ENCODE results near the gene LRTM1.
A peak's percentile ranks its signal among the peaks of the same experiment; 100 is the strongest.

LRTM1 gene

DNA sequence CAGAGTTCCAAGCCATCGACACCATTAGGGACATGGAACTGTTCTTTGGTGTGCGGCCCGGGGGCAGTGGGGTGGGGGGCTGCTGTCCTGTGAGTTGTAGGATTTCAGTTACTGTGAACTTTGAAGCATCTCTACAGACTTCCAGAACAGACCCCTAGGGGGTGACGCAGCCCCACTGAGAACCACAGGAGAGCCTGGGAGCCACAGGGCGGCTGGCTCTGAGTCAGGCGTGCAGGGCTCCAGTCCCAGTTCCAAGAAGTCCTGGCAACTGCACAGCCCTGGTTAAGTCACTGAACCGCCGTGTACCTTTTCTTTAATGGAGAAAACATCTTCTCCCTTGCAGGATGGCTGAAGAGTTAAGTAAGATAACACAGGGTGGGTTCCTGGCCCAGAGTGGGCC, 23.5 kb upstream of the LRTM1 start:
- DNase-seq (ENCODE audit: low read depth in 1 of 2, low spot score in 1 of 2) = peak in 1 of 2 experiments; percentile 60
- no peak overlapping the region for H3K4me3 ChIP-seq (replicated peaks; ENCODE audit: insufficient read depth, low read length)
- no peak for TF ChIP-seq POLR2AphosphoS5 (IDR thresholded peaks at IDR 0.05; ENCODE audit: low read depth)
- no peak for TF ChIP-seq SPI1 (IDR thresholded peaks at IDR 0.05; ENCODE audit: borderline replicate concordance, low read depth)
- TF ChIP-seq GABPA (IDR thresholded peaks at IDR 0.05; ENCODE audit: low read depth) = no peak
- TF ChIP-seq, protein P1, sequence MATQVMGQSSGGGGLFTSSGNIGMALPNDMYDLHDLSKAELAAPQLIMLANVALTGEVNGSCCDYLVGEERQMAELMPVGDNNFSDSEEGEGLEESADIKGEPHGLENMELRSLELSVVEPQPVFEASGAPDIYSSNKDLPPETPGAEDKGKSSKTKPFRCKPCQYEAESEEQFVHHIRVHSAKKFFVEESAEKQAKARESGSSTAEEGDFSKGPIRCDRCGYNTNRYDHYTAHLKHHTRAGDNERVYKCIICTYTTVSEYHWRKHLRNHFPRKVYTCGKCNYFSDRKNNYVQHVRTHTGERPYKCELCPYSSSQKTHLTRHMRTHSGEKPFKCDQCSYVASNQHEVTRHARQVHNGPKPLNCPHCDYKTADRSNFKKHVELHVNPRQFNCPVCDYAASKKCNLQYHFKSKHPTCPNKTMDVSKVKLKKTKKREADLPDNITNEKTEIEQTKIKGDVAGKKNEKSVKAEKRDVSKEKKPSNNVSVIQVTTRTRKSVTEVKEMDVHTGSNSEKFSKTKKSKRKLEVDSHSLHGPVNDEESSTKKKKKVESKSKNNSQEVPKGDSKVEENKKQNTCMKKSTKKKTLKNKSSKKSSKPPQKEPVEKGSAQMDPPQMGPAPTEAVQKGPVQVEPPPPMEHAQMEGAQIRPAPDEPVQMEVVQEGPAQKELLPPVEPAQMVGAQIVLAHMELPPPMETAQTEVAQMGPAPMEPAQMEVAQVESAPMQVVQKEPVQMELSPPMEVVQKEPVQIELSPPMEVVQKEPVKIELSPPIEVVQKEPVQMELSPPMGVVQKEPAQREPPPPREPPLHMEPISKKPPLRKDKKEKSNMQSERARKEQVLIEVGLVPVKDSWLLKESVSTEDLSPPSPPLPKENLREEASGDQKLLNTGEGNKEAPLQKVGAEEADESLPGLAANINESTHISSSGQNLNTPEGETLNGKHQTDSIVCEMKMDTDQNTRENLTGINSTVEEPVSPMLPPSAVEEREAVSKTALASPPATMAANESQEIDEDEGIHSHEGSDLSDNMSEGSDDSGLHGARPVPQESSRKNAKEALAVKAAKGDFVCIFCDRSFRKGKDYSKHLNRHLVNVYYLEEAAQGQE (IDR thresholded peaks at IDR 0.05; ENCODE audit: insufficient replicate concordance, low read depth) = no peak
- TF ChIP-seq, protein P2, sequence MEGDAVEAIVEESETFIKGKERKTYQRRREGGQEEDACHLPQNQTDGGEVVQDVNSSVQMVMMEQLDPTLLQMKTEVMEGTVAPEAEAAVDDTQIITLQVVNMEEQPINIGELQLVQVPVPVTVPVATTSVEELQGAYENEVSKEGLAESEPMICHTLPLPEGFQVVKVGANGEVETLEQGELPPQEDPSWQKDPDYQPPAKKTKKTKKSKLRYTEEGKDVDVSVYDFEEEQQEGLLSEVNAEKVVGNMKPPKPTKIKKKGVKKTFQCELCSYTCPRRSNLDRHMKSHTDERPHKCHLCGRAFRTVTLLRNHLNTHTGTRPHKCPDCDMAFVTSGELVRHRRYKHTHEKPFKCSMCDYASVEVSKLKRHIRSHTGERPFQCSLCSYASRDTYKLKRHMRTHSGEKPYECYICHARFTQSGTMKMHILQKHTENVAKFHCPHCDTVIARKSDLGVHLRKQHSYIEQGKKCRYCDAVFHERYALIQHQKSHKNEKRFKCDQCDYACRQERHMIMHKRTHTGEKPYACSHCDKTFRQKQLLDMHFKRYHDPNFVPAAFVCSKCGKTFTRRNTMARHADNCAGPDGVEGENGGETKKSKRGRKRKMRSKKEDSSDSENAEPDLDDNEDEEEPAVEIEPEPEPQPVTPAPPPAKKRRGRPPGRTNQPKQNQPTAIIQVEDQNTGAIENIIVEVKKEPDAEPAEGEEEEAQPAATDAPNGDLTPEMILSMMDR (IDR thresholded peaks at IDR 0.05; ENCODE audit: insufficient read depth, low read length) = peak; percentile 20
- no peaks in the 10 kb centered on the region for H3K27me3 ChIP-seq (ENCODE audit: insufficient read depth, poor library complexity, severe bottlenecking)
- H3K27ac ChIP-seq (replicated peaks) = no peak overlapping the region

DNA sequence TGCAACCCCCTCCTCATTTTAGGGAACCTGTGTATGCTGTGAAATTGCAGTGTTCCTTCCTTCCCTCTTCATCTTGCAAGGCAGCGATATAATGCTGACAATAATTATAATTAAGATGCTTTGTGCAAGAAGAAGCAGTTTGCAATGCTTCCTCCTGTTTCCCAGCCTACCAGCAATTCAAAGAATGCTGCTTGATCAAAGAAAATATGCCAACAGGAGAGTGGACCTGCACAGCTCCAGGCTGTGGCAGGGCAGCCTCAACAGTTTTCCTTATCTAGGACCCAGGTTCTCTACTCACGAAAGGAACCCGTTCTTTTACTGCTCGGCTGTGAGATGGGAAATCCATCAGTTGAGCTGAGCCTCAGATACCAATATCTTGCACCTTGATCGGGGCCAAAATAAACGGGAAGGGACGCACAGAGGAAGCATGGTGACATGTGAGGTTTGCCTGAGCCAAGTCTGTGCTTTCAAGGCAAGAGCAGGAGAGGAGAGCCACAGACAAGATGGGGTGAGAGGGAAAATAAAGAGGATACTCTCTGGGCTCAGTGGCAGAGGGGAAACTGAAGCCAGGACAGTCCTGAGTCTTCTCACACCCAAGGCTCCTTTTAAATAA, 22.6 kb upstream of the LRTM1 start:
- DNase-seq (ENCODE audit: low read depth in 1 of 2, low spot score in 1 of 2) = no peak
- TF ChIP-seq POLR2AphosphoS5 (IDR thresholded peaks at IDR 0.05; ENCODE audit: low read depth) (no peak), SPI1 (IDR thresholded peaks at IDR 0.05; ENCODE audit: borderline replicate concordance, low read depth) (no peak), GABPA (IDR thresholded peaks at IDR 0.05; ENCODE audit: low read depth) (no peak)
- TF ChIP-seq, protein P2 (IDR thresholded peaks at IDR 0.05; ENCODE audit: insufficient read depth, low read length) = no peak
- TF ChIP-seq, protein P1 (IDR thresholded peaks at IDR 0.05; ENCODE audit: insufficient replicate concordance, low read depth) = no peak

DNA sequence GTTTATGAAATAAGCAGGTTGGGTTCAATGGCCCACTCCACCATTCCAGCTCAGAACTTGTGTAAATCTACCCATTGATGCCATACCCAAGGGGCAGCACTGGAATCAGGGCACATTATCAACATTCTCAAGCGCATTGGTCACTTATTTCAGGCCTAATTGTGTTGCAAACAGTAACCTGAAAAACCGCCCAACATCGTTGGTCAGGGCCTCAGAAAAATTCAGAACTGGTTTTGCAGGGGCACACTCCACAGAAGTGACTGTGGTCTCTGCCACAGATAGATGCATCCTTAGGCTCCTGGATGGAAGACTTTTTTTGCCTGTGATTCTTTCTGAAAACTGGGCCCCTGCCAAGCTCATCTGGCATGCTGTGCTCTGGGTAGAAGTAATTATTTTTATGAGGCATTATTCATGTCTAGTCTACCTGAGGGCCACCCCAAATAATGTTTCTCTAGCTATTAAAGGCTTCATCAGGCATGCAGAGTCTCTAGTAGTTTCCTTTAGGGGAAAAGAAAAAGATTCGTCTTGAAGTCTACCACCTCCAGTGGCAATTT, 21.7 kb upstream of the LRTM1 start:
- no peak for DNase-seq (ENCODE audit: low read depth in 1 of 2, low spot score in 1 of 2)
- H3K4me3 ChIP-seq (replicated peaks; ENCODE audit: insufficient read depth, low read length) = no peak overlapping the region
- TF ChIP-seq POLR2AphosphoS5 (IDR thresholded peaks at IDR 0.05; ENCODE audit: low read depth) (no peak), GABPA (IDR thresholded peaks at IDR 0.05; ENCODE audit: low read depth) (no peak)
- H3K27me3 ChIP-seq (ENCODE audit: insufficient read depth, poor library complexity, severe bottlenecking) = peaks cover 3% of the 10 kb centered on the region
- no peak overlapping the region for H3K27ac ChIP-seq (replicated peaks)

More for the DNA sequence above, 22.6 kb upstream of the LRTM1 start:
- no peaks in the 10 kb centered on the region for H3K27me3 ChIP-seq (ENCODE audit: insufficient read depth, poor library complexity, severe bottlenecking)
- H3K27ac ChIP-seq (replicated peaks) = no peak overlapping the region
- H3K4me3 ChIP-seq (replicated peaks; ENCODE audit: insufficient read depth, low read length) = no peak overlapping the region

DNA sequence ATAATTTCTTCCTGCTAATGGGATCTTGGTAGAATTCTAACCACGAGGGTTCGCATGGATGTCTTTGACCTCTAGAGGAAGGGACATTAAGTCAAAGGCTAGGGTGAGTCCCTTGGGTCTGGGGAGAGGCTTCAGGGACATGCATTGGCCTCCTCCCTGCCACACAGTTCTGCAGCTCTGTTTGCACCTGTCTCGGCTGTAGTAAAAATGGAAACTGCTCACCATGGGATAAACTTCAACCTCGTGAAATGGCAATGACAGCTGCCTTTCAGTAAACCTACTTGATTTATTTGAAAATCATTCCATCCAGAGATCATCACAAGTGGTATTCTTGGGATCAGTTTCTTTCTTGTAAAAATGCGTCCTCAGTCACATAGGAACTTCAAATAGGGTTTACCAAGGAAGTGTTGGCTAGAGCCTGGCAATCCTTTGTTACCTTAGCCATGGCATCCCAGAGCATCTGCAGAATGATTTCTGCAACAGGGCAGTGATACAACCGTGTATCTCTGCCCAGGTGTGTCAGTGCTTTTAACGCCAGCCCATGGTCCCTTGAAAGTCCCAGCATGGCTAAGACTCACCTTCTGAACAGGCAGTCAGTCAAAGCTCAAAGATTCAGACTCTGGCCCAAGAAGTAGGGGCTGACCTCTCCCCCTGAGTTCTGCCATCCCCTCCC, 14.0 kb upstream of the LRTM1 start:
- Histone ChIP-seq H3K27me3 (ENCODE audit: insufficient read depth, poor library complexity, severe bottlenecking) (peaks cover 4% of the 10 kb centered on the region), H3K4me3 (replicated peaks; ENCODE audit: insufficient read depth, low read length) (no peak overlapping the region), H3K27ac (replicated peaks) (no peak overlapping the region)
- no peak for DNase-seq (ENCODE audit: low read depth in 1 of 2, low spot score in 1 of 2)
- TF ChIP-seq, protein P2 (IDR thresholded peaks at IDR 0.05; ENCODE audit: insufficient read depth, low read length) = no peak
- TF ChIP-seq POLR2AphosphoS5 (IDR thresholded peaks at IDR 0.05; ENCODE audit: low read depth) (no peak), SPI1 (IDR thresholded peaks at IDR 0.05; ENCODE audit: borderline replicate concordance, low read depth) (no peak), GABPA (IDR thresholded peaks at IDR 0.05; ENCODE audit: low read depth) (no peak)
- TF ChIP-seq, protein P1 (IDR thresholded peaks at IDR 0.05; ENCODE audit: insufficient replicate concordance, low read depth) = no peak
